ENCODE measurements around the gene NOL4L. TPM values are rescaled to one million over a fixed set of nuclear protein-coding genes. Genes with fewer than 3 reads are reported as not detected.

The NOL4L gene
- total RNA-seq, 1 donor from 2014 or later = 37.7 TPM

DNA sequence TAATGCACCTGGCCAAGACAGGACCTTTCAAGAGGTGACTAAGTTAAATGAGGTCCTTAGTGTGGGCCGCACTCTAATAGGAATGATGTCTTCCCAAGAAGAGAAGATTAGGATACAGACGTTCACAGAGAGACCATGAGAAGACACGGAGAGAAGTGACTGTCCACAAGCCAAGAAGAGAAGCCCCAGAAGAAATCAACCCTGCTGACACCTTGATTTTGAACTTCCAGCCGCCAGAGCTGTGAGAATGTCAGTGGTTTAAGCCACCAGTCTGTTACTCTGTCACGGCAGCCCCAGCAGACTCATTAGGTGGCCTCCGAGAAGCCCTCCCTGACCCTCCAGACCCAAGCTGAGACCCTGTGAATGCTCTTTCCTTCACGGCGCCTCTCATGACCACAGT, 29.5 kb downstream of the NOL4L start:
- Mint-ChIP-seq H3K4me3 (ENCODE audit: unreplicated experiment) (no peak overlapping the region), H3K27me3 (ENCODE audit: low read depth) (no peaks in the 10 kb centered on the region), H3K9me3 (ENCODE audit: low read depth) (no peaks in the 10 kb centered on the region), H3K4me1 (ENCODE audit: low read depth) (peaks cover 20% of the 10 kb centered on the region), H3K36me3 (ENCODE audit: low read depth) (peaks cover 3% of the 10 kb centered on the region), H3K27ac (ENCODE audit: unreplicated experiment) (no peak overlapping the region)
- TF ChIP-seq, protein P1, sequence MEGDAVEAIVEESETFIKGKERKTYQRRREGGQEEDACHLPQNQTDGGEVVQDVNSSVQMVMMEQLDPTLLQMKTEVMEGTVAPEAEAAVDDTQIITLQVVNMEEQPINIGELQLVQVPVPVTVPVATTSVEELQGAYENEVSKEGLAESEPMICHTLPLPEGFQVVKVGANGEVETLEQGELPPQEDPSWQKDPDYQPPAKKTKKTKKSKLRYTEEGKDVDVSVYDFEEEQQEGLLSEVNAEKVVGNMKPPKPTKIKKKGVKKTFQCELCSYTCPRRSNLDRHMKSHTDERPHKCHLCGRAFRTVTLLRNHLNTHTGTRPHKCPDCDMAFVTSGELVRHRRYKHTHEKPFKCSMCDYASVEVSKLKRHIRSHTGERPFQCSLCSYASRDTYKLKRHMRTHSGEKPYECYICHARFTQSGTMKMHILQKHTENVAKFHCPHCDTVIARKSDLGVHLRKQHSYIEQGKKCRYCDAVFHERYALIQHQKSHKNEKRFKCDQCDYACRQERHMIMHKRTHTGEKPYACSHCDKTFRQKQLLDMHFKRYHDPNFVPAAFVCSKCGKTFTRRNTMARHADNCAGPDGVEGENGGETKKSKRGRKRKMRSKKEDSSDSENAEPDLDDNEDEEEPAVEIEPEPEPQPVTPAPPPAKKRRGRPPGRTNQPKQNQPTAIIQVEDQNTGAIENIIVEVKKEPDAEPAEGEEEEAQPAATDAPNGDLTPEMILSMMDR (IDR thresholded peaks at IDR 0.05) = no peak
- no peak for DNase-seq (ENCODE audit: low spot score)

DNA sequence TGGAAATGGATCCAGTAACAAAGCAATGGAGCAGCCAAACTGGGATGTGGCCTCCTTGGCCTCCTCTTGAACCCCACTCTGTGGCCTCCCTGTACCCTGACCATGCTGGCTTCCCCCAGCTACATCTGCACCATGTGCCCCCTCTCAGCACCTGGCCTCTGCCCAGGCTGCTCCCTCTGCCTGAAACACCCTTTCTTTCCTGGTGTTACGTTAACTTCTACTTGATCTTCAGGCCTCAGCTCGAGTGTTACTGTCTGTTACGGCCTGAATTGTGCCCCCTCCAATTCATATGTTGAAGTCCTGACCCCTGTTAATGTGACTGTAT, 30.2 kb downstream of the NOL4L start:
- H3K27ac Mint-ChIP-seq (ENCODE audit: unreplicated experiment) = no peak overlapping the region
- TF ChIP-seq, protein P1 (IDR thresholded peaks at IDR 0.05) = no peak

DNA sequence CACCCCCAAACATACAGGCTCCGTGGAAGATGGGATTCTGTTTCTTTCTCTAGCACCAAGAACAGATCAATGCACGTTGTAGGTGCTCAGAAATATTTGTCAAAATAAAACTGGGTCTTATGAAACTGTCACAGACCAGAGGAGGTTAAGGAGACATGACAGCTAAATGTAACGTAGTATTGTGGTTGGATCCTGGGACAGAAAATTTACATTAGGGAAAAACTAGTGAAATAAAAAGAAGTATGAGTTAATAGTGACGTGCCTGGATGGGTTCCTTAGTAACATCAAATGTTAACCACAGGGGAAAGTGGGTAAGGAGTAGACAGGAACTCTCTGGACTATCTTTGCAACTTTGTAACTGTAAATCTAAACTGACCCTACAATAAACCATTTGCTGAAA, 31.5 kb downstream of the NOL4L start:
- Mint-ChIP-seq H3K4me1 (ENCODE audit: low read depth) (peaks cover 6% of the 10 kb centered on the region), H3K27ac (ENCODE audit: unreplicated experiment) (no peak overlapping the region), H3K9me3 (ENCODE audit: low read depth) (peaks cover 9% of the 10 kb centered on the region), H3K4me3 (ENCODE audit: unreplicated experiment) (no peak overlapping the region), H3K27me3 (ENCODE audit: low read depth) (no peaks in the 10 kb centered on the region), H3K36me3 (ENCODE audit: low read depth) (peaks cover 6% of the 10 kb centered on the region)
- TF ChIP-seq, protein P1 (IDR thresholded peaks at IDR 0.05) = no peak
- no peak for DNase-seq (ENCODE audit: low spot score)

More for the DNA sequence above, 30.2 kb downstream of the NOL4L start:
- no peak overlapping the region for H3K4me3 Mint-ChIP-seq (ENCODE audit: unreplicated experiment)
- H3K27me3 Mint-ChIP-seq (ENCODE audit: low read depth) = no peaks in the 10 kb centered on the region
- H3K9me3 Mint-ChIP-seq (ENCODE audit: low read depth) = peaks cover under 1% of the 10 kb centered on the region
- peaks cover 3% of the 10 kb centered on the region for H3K36me3 Mint-ChIP-seq (ENCODE audit: low read depth)
- no peak for DNase-seq (ENCODE audit: low spot score)
- H3K4me1 Mint-ChIP-seq (ENCODE audit: low read depth) = peaks cover 14% of the 10 kb centered on the region

DNA sequence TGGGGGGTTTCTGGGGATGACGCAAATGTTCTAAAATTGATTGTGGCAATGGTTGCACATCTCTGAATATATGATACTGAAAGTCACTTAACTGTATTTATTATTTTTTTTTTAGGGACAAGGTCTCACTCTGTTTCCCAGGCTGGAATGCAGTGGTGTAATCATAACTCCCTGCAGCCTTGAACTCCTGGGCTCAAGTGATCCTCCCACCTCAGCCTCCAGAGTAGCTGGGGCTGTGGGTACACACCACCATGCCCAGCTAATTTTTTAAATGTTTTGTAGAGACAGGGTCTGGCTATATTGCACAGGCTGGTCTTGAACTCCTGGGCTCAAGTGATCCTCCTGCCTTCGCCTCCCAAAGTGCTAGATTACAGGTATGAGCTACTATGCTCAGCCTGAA, 33.4 kb downstream of the NOL4L start:
- Mint-ChIP-seq H3K4me3 (ENCODE audit: unreplicated experiment) (no peak overlapping the region), H3K27me3 (ENCODE audit: low read depth) (no peaks in the 10 kb centered on the region), H3K36me3 (ENCODE audit: low read depth) (peaks cover 7% of the 10 kb centered on the region), H3K27ac (ENCODE audit: unreplicated experiment) (no peak overlapping the region), H3K9me3 (ENCODE audit: low read depth) (peaks cover 12% of the 10 kb centered on the region), H3K4me1 (ENCODE audit: low read depth) (peaks cover 16% of the 10 kb centered on the region)
- TF ChIP-seq, protein P1 (IDR thresholded peaks at IDR 0.05) = no peak
- no peak for DNase-seq (ENCODE audit: low spot score)

DNA sequence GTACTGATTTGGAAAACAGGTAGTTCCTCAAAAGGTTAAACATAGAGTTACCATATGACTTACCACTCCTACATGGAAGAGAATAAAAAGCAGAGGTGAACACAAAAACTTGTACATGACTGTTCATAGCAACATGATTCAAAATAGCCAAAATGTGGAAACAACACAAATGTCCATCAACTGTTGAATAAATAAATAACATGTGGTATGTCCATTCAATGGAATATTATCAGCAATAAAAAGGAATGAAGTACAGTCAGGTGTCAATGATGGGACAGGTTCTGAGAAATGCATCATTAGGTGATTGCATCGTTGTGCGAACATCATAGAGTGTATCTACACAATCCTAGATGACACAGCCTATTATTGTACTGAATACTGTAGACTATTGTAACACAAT, 35.3 kb downstream of the NOL4L start:
- no peak for DNase-seq (ENCODE audit: low spot score)
- Mint-ChIP-seq H3K36me3 (ENCODE audit: low read depth) (peaks cover 4% of the 10 kb centered on the region), H3K4me3 (ENCODE audit: unreplicated experiment) (no peak overlapping the region), H3K9me3 (ENCODE audit: low read depth) (peaks cover 12% of the 10 kb centered on the region), H3K27me3 (ENCODE audit: low read depth) (no peaks in the 10 kb centered on the region), H3K27ac (ENCODE audit: unreplicated experiment) (no peak overlapping the region), H3K4me1 (ENCODE audit: low read depth) (peaks cover 34% of the 10 kb centered on the region)
- TF ChIP-seq, protein P1 (IDR thresholded peaks at IDR 0.05) = no peak

Measured in chondrocyte (in vitro differentiated cells).